Endothelial cell of umbilical vein (primary cell): Measurements from ENCODE around the gene CD48.

ENCODE experiments used
- EZH2 ChIP-seq: IDR thresholded peaks from 2 replicates; pipeline ENCODE4 v1.6.1; 2012; ENCODE audit warnings: borderline replicate concordance, low read depth, mild to moderate bottlenecking, moderate library complexity, low read length, inconsistent platforms; ENCODE audit not compliant: severe bottlenecking
- MAX ChIP-seq: IDR thresholded peaks from 2 replicates; pipeline ENCODE4 v1.6.1; 2011; ENCODE audit not compliant: insufficient read depth, insufficient read length
- POLR2AphosphoS5 ChIP-seq: IDR thresholded peaks from 2 replicates; pipeline ENCODE4 v1.6.1; 2012; ENCODE audit warnings: low read depth, mild to moderate bottlenecking, control low read depth, low read length, moderate library complexity; ENCODE audit not compliant: insufficient read depth
- TF ChIP-seq, protein P1 (sequence below), 2 donors: IDR thresholded peaks; 1 replicate in 1 of 2; 2 replicates in 1 of 2; pipeline ENCODE4 v1.5.1; 2011; ENCODE audit warnings: low read length in 2 of 2, mild to moderate bottlenecking in 2 of 2, moderate library complexity in 2 of 2, control low read depth in 1 of 2, inconsistent platforms in 1 of 2, low read depth in 1 of 2; ENCODE audit not compliant: insufficient read depth in 1 of 2; ENCODE audit errors: extremely low read depth in 1 of 2

GRCh38 chr1:160705742-160706141 is 5.9 kb downstream of the CD48 start:
- TF ChIP-seq, protein P1, sequence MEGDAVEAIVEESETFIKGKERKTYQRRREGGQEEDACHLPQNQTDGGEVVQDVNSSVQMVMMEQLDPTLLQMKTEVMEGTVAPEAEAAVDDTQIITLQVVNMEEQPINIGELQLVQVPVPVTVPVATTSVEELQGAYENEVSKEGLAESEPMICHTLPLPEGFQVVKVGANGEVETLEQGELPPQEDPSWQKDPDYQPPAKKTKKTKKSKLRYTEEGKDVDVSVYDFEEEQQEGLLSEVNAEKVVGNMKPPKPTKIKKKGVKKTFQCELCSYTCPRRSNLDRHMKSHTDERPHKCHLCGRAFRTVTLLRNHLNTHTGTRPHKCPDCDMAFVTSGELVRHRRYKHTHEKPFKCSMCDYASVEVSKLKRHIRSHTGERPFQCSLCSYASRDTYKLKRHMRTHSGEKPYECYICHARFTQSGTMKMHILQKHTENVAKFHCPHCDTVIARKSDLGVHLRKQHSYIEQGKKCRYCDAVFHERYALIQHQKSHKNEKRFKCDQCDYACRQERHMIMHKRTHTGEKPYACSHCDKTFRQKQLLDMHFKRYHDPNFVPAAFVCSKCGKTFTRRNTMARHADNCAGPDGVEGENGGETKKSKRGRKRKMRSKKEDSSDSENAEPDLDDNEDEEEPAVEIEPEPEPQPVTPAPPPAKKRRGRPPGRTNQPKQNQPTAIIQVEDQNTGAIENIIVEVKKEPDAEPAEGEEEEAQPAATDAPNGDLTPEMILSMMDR (IDR thresholded peaks at IDR 0.05; ENCODE audit: extremely low read depth in 1 of 2, insufficient read depth in 1 of 2, low read depth in 1 of 2, low read length in 2 of 2) = no peak
- TF ChIP-seq POLR2AphosphoS5 = no peak
- TF ChIP-seq EZH2 = no peak
- TF ChIP-seq MAX = no peak
